Measurements from ENCODE around the gene TUBB8B.
"Not testable (repeated sequence)": the region's sequence is repeated elsewhere in the genome, so short reads cannot be mapped to it uniquely, and the experiment has no call there.

DNA sequence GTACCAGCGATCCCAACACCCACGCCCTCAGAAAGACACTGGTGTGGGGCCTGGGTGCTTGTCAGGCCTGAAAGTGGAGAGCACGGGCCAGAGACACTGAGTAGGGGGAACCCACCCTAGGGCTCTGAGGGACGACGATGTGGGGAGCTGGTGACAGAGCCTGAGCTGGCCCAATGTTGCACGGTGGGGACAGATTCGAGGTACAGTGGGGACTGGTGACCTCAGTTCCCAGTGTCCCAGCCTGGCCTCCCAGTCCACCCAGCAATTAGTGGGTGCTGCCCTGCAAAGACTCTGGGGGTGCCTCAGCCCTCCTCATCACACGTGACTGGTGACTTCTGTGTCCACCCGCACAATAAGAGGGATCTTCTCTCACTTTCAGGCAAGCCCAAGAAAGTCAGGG is 36.6 kb downstream of the TUBB8B start:
- TF ChIP-seq, protein P1, sequence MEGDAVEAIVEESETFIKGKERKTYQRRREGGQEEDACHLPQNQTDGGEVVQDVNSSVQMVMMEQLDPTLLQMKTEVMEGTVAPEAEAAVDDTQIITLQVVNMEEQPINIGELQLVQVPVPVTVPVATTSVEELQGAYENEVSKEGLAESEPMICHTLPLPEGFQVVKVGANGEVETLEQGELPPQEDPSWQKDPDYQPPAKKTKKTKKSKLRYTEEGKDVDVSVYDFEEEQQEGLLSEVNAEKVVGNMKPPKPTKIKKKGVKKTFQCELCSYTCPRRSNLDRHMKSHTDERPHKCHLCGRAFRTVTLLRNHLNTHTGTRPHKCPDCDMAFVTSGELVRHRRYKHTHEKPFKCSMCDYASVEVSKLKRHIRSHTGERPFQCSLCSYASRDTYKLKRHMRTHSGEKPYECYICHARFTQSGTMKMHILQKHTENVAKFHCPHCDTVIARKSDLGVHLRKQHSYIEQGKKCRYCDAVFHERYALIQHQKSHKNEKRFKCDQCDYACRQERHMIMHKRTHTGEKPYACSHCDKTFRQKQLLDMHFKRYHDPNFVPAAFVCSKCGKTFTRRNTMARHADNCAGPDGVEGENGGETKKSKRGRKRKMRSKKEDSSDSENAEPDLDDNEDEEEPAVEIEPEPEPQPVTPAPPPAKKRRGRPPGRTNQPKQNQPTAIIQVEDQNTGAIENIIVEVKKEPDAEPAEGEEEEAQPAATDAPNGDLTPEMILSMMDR (IDR thresholded peaks at IDR 0.05; ENCODE audit: poor library complexity), result not testable (repeated sequence)
- TF ChIP-seq EZH2 (IDR thresholded peaks at IDR 0.05; ENCODE audit: borderline replicate concordance); EZH2phosphoT487 (IDR thresholded peaks at IDR 0.05; ENCODE audit: low read depth, severe bottlenecking, unreplicated experiment): not testable (repeated sequence)
